HG02970 (cell line): ENCODE results near the gene FOXP1.

Source experiments
- ATAC-seq: cut with Tn5 transposase; IDR thresholded peaks from one replicate; pipeline ENCODE4 v1.9.1; 2021; ENCODE audit warnings: mild to moderate bottlenecking, moderate library complexity, moderate number of reproducible peaks; ENCODE audit not compliant: unreplicated experiment, low FRiP score

The FOXP1 gene

DNA sequence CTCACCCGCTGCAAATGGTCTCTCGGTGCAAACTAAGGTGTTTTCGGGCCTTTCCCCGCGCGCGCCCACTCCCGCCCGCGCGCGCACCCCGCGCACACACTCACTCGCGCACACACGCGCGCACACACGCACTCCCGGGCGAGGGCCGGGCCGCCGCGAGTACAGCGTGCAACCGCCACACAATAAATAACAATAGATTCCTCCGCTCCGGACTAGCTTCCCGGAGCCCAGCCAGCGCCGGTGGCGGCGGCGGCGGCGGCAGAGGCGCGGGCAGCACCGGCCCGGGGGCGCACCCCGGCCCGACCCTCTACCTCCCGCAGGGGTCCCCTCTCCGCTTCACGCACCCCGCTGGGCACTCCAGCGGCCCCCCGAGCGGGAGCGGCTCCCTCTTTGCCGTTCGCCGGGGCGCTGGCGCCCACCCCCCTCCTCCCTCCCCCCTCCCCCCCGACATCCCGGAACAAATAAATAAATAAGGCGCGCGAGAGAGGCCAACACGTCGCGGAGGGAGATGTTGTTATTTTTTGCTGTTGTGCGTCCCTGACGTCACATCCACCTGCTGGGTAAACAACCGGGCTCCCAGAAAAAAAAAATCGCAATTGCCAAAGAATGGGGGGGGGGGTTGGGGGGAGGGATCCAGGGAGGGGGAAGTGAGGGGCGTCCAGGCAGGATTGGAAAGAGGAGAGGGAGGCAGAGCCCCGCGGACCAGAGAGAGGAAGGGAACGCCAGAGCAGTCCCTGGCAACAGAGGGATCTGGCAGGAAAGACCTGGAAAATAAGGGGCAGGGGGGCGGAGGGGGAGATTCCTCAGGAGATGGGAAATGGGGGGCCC lies at the start of gene FOXP1:
FOXP1 (minus strand) TSS at position 163 of the 828 bp plus-strand sequence. CDS start 385,347 bp downstream, outside the sequence.
- no peak for ATAC-seq

- ATAC-seq: no peak
Measured at GRCh38 chr3:71629711-71630110, 46.2 kb upstream of the FOXP1 start.

DNA sequence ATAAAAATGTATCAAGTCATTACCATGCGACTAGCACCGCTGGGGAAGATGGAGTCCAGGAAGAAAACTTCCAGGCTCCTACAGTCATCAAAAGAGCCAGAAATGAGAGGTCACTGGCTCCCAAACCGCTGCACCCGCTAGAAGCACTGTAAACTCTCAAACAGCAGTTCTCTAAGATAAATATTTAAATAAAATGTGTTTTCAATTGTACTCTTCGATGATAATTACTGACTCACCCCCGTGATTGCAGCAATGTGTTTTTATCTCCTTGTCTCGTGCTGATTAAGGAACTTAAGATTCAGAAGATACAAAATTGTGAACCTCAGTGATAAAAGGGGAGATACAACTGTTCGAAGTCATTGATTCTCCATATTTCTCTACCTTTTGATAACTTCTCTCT lies 45.8 kb upstream of the FOXP1 start:
- ATAC-seq: no peak

- no peak for ATAC-seq
Measured at GRCh38 chr3:71628522-71628921, 45.0 kb upstream of the FOXP1 start.

DNA sequence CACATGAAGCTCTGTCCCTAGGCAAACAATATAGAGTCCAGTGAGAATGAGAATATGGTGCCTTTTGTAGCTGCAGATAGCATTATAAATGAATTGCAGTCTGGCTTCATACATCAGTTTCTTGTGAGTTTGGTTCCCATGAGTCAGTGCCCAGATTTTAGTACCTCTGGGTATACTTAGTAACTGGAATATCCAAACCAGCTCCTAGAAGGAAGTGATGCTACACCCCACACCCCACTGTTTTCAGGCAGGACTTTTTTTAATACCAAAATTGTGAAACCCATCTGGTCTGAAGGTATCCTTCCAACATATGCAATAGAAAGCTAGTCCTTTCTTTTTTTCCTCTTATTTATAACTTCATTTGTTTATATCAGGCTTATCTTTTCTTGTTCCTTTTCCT lies 42.1 kb upstream of the FOXP1 start:
- no peak for ATAC-seq

- ATAC-seq: no peak
Measured at GRCh38 chr3:71621825-71622537, 38.5 kb upstream of the FOXP1 start.

DNA sequence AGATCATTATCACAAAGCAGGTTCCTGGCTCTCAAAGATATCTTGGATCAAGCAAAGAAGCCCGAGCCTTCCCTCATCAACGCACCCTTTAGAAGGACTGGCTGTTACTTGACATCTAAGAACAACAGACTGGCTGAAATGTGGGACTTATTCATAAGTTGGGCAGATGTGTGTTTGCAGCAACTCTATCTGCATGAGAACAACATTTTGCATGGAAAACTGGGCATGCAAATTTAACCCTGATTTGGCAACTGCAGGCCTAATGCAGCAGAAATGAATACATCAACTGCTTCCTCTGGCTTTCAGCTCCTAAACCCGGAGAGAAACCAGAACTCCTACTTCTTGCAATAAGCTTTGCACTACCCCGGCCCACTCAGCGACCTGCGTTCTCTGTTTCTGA lies 35.0 kb upstream of the FOXP1 start:
- ATAC-seq: no peak

- no peak for ATAC-seq
Measured at GRCh38 chr3:71616571-71617021, 33.1 kb upstream of the FOXP1 start.

GRCh38 chr3:71614869-71615268 lies 31.3 kb upstream of the FOXP1 start:
- ATAC-seq: no peak

- no peak for ATAC-seq
Measured at GRCh38 chr3:71614426-71614825, 30.9 kb upstream of the FOXP1 start.

- ATAC-seq: no peak
Measured at GRCh38 chr3:71611099-71611498, 27.6 kb upstream of the FOXP1 start.

DNA sequence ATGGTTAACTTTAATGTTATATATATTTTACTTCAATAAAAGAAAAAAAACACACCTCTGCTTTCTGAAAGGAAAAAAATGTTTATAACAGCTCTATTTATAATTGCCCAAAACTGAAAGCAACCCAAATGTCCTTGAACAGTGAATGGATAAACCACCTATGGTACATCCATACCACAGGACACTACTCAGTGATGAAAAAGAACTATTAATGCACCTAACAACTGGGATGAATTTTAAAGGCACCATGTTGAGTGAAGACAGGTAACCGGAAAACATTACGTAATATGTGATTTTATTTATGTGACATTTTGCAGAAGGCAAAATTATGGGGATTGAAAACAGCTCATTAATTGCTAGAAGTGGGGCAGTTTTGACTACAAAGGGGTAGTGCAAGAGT lies 23.8 kb upstream of the FOXP1 start:
- ATAC-seq: no peak

DNA sequence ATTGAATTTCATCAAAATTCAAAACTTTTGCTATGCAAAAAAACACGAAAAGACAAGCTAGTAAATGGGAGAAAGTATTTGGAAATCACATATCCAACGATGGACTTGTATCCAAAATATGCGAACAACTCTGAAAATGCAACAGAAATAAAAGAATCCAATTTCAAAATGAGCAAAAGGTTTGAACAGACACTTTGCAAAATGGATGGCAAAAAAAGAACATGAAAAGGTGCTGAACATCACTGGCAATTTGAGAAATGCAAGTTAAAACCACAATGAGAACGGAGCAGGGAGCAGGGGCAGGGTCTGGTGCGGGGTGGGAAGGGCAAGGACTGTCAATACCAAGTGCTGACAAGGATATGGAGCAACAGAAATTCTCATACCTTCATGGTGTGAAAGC lies 23.1 kb upstream of the FOXP1 start:
- no peak for ATAC-seq

GRCh38 chr3:71602256-71602655 lies 18.7 kb upstream of the FOXP1 start:
- no peak for ATAC-seq

- ATAC-seq: no peak
Measured at GRCh38 chr3:71601811-71602210, 18.3 kb upstream of the FOXP1 start.

DNA sequence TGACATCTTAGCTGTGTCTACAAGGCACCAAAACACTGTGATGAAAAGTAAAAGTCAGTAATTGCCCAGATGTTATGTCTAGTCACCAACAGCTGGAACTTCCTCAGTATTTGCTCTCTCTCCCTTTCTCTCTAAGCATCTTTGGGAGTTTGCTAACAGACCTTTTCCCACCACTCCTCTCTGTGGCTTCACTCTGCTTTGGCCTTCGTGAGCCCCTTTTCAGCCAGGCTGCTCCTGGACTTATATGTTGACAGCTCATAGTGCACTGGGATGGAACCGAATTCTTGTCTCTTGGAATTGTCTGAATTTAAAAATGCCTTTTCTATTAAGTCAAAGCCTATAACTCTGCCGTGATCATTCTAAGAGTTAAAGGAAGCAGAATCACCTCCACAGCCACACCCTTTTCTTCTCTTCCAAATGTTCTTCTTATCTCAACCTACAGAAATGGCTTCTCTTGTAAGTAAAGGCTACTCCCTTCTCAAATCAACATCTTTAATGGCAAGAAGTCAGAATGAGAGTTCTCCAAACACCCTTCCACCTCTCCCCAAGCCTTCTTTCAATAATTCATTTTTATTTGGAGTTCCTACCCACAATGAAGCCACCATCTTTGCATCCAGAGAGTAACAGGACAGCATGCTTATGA lies 17.2 kb upstream of the FOXP1 start:
- ATAC-seq: no peak

- no peak for ATAC-seq
Measured at GRCh38 chr3:71599416-71599815, 15.9 kb upstream of the FOXP1 start.

DNA sequence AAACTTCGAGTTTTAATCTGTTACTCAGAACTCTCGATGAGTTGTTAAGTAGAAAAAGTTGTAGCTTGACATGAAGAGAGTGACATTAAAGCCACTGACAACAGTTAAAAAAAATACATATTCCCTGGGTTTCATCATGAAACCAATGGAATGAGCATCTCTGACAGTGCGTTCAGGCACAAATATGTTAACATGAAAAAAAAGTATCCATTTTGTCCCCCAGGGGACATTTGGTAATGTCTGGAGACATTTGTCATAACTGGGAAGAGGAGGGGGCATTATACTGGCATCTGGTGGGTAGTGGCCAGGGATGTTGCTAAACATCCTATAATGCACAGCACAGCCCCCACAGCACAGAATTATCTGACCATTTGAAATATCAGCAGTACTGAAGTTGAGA lies 14.8 kb upstream of the FOXP1 start:
- no peak for ATAC-seq

- no peak for ATAC-seq
Measured at GRCh38 chr3:71597286-71597685, 13.8 kb upstream of the FOXP1 start.

- ATAC-seq: no peak
Measured at GRCh38 chr3:71593106-71593505, 9.6 kb upstream of the FOXP1 start.

DNA sequence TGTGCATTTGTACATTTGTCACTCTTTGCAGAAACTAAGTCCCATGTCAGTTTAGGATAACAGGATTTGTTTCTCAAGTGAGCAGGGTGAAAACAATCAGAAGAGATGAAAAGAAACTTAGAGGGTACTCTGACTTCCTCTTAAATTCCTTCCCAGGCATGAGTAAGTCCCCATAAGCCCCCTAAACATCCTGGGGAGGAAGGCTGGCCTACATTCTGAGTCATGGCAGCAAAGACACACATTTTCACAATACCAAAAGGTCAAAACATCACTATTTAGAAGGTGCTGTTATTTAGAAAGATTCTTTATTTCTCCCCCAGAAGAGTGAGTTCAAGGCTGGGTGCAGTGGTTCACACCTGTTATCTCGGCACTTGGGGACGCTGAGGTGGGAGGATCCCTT lies 7.6 kb upstream of the FOXP1 start:
- no peak for ATAC-seq
